Measurements from ENCODE around the gene LPO.

The LPO gene

GRCh38 chr17:58252141-58252540, 13.8 kb downstream of the LPO start:
- no peak for DNase-seq (ENCODE audit: low read depth)
- no peak for TF ChIP-seq CTCF (IDR thresholded peaks at IDR 0.05; ENCODE audit: insufficient read depth, low read depth, low read length, missing control alignments)
- H3K4me3 ChIP-seq (ENCODE audit: low read length): no peak overlapping the region

- no peak for DNase-seq (ENCODE audit: low read depth)
- TF ChIP-seq CTCF (IDR thresholded peaks at IDR 0.05; ENCODE audit: insufficient read depth, low read depth, low read length, missing control alignments): no peak
- no peak overlapping the region for H3K4me3 ChIP-seq (ENCODE audit: low read length)
Observed at GRCh38 chr17:58253082-58253481, 14.7 kb downstream of the LPO start.

GRCh38 chr17:58254803-58255202, 16.4 kb downstream of the LPO start:
- TF ChIP-seq CTCF (IDR thresholded peaks at IDR 0.05; ENCODE audit: insufficient read depth, low read depth, low read length, missing control alignments): peak; percentile 20

GRCh38 chr17:58262149-58262548, 23.8 kb downstream of the LPO start:
- no peak for DNase-seq (ENCODE audit: low read depth)
- H3K4me3 ChIP-seq (ENCODE audit: low read length): no peak overlapping the region
- TF ChIP-seq CTCF (IDR thresholded peaks at IDR 0.05; ENCODE audit: insufficient read depth, low read depth, low read length, missing control alignments): no peak

More at GRCh38 chr17:58254803-58255202, 16.4 kb downstream of the LPO start:
- no peak overlapping the region for H3K4me3 ChIP-seq (ENCODE audit: low read length)
- DNase-seq (ENCODE audit: low read depth): no peak

GRCh38 chr17:58263773-58264172, 25.4 kb downstream of the LPO start:
- no peak for TF ChIP-seq CTCF (IDR thresholded peaks at IDR 0.05; ENCODE audit: insufficient read depth, low read depth, low read length, missing control alignments)
- DNase-seq (ENCODE audit: low read depth): no peak

GRCh38 chr17:58264407-58265103, 26.2 kb downstream of the LPO start:
- no peak for DNase-seq (ENCODE audit: low read depth)
- no peak for TF ChIP-seq CTCF (IDR thresholded peaks at IDR 0.05; ENCODE audit: insufficient read depth, low read depth, low read length, missing control alignments)
- no peak overlapping the region for H3K4me3 ChIP-seq (ENCODE audit: low read length)

More at GRCh38 chr17:58263773-58264172, 25.4 kb downstream of the LPO start:
- H3K4me3 ChIP-seq (ENCODE audit: low read length): no peak overlapping the region

- no peak overlapping the region for H3K4me3 ChIP-seq (ENCODE audit: low read length)
- no peak for DNase-seq (ENCODE audit: low read depth)
- no peak for TF ChIP-seq CTCF (IDR thresholded peaks at IDR 0.05; ENCODE audit: insufficient read depth, low read depth, low read length, missing control alignments)
Observed at GRCh38 chr17:58265271-58265670, 26.9 kb downstream of the LPO start.

Measured in epithelial cell of esophagus (primary cell).